CMK (cell line): Measurements from ENCODE around the gene SORCS2.
A peak's percentile ranks its signal among the peaks of the same experiment; 100 is the strongest.

Experiments used
- DNase-seq: peaks from one replicate; pipeline ENCODE4 v3.0.0-alpha.2; 2010; ENCODE audit warnings: low read depth

The SORCS2 gene

DNA sequence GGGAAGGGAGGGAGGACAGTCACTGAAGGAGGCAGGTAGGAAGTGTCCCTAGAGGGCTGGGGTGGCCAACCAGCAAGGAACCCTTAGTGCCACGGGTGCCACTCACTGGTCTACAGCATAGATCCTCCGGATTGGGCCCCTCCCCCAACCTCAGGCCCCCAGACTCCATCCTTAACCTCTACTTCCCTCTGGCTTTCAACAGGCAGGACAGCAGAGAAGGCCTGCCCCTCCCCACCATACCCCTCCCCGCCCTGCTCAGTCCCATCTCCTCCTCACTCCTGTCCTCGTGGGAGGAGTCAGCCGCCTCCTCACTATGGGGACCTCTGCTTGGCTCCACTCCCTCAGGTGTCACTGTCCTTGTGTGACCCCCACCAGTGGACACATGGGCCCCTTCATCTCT lies 320.1 kb downstream of the SORCS2 start:
- no peak for DNase-seq

DNA sequence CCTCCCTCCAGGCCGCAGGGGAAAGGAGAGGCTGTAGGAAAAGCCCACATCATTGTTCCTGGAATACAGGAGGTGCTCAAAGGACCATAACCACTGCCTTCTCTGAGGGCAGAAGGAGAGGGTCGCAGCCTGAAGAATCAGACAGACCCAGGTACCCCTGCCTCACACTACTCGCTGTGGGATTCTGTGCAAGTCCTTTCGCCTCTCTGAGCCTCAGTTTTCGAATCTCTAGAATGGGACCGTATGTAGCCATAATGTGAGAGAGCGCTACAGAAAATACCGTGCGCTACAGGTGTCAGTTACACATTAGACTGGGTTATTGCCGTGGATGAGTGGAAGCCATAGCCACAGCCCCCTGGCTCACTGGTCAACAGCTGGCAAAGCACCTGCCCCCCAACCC lies 320.6 kb downstream of the SORCS2 start:
- no peak for DNase-seq

DNA sequence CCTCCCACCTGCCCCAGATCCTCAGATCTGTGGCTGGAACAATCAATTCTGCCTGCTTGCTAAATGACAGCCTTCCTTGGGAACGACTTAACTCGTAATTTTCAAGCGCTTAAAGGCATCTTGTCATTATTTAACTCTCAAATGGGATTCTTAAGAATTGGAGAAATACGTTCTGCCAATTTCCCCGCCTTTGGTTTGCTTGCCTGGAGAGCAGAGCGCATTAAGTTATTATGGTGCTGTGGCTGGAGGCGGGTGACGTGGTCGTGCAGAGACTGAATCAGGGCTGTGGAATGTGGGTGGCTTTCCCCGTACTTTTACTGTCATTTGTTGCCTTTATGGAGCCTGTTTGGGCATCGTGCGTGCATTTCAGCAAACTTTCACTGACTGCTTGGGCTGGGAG lies 321.3 kb downstream of the SORCS2 start:
- DNase-seq: no peak

DNA sequence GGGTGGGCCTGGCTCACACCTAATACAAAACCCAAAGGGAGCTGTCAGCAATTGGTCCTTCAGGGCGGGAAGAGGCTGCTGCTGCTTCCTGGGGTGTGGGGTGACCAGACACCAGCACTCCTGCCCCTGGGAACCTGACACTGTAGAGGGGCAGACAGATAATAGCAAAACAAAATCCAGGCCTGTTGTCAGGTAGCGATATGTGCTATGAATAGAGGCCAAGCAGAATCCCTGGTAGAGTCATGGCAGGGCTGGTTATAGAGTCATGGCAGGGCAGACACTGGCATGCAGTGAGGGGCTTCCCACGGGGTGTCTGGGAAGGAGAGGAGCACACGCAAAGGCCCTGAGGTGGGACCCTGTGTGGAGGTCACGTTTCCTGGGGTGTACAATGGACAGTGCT lies 321.9 kb downstream of the SORCS2 start:
- no peak for DNase-seq

DNA sequence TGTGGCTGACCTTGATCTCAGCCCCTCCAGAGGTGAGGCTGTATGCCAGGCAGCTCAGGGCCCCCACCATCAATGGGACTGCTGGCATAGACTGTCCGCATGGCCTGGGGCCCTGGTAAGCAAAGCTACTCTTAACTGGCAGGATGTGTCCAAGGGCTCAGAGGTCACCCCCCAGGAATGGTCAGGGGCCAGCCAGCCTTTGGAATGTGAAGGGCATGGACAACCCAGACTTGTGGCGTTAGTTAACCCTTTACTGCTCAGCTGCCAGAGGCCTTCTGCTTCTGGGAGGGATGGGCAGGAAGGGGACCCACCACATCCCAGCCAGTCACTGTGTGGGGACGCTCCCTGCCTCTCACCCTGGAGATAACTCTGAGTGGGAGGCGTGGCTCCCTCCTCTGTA lies 322.5 kb downstream of the SORCS2 start:
- DNase-seq: no peak

DNA sequence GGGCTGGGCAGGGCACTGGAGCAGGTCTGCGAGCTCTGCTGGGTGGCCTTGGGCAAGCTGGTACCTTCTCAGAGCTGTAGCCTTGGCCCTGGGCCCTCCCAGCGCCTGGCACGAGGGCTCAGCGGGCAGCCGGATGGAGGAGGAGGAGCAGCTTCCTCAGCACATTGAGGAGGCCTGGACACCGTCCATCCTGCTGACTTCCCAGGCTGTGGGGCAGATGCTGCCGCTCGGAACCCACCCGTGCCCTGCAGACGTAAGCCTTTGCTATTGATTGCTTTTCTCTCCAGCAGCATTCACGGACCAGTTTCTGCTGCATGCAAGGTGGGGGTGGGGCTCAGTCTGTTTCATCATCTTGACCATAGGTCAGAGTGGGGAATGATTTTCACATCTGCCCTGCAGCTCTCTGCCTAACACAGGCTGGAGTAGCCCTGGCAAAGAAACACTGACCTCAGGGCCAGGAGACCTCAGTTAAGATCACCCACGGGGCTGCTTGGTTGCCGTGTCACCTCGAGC lies 323.1 kb downstream of the SORCS2 start:
- DNase-seq: no peak

DNA sequence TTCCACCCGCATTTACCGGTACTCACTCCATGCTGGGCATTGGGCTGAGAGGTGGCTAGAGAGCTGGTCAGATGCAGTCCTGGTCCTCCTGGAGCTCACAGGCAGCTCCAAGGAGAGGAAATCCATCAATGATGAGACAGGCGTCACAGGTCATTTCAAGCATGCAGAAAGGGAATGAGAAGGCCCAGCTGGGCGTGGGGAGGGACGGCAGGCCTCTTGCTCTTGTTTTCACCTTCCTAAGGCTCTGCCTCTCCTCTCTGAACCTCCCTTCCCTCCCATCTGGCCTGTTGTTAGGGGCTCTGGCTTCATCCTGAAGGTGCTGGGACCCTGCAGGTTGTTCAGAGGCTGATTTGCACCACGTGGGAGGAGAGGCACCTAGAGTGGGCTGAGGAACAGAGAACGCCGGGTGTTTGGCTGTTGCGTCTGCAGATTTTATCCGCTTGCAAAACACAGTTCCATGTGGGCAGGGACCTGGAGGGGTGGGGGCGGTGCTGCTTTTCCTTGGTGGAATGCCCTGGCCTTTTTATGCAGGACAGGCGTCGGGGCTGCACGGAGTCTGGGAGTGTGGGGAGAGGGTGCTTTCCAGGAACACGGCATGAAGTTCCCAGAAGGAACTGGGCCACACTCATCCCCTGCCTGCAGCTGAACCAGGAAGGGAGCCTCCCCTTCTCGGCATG lies 323.9 kb downstream of the SORCS2 start:
- DNase-seq: no peak

DNA sequence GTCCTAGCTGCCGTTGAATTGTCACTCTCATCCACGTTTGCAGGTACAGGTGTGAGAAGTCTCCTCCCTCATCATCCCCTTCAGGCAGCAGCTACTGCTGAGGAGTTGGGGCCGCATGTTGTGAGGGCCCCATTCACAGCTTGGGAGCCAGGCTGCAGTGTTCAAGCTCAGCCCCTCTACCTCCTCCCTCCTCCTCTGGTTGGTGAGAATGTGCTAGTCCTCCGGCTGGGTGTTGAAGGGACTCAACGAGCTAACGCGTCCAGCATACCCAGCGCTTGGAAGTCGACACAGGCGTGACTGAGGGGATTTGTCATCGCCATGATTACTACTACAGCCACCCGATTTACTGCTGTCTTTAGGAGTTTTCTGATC lies 324.4 kb downstream of the SORCS2 start:
- DNase-seq: no peak

DNA sequence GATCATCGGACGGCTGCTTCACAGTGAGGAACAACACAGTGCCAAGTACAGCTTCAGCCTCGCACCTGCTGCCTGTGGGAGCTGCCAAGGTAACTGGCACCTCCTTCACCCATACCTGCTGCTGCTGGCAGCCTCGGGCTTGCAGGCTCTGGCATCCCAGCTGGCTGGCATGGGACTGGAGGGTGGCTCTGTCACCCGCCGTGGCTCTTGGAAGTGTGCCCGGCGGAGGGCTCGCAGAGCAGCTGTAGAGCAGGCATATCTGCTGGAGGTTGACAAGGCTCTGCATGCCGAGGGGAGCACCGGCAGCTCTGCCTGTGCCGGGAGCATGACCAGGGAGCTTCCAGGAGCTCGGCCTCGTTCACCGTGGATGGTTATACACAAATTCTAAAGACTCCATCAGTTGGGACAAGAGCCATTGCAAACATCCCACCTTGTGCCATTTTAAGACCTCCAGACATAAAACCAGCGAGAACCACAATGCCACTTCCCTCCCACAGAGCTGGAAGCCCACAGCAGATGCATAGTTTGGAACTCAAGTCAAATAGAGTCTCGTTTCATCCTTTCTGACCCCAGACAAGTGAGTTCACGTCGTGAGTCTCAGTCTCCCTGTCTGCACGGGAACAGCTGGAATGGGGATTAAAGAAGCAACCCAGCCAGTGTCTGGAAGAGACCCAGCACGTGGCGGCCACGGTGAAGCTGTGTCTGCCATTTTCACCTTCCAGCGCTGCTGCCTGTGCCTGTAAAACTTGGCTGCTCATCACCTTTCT lies 326.7 kb downstream of the SORCS2 start:
- DNase-seq: no peak

DNA sequence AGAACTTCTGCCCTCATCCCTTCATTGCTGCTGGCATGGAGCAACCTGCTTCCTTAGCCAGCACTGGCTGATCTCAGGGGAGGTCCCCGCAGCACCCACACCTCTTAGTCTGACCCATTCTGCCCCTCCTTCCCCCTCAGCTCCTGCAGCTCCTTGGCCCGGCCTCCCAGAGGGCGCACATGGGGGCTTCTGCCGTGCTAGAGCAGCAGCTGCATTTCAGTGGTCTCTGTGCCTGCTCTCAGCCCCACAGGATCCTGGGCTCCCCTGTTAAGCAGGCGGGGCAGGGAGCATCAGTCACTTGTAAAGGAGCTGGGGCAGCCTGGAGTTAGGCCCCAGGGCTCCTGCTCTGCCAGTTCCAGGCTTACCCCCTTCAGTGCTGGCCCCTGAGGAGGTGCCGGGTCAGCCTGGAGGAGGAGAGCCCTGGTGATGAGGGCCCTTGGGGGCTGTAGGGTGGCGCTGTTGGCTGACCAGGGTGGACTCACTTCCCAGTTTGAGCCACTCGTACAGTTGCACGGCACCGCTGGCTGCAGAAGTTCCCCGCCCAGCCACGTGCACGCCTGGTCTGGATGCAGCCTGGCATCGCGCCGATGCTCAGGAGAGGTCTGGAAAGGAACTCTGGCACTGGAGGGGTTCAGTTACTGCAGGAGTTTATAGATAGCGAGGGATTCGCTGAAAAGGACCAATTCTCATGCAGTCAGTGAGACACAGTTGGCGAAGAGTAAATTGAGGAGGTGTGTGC lies 327.5 kb downstream of the SORCS2 start:
- DNase-seq: no peak

DNA sequence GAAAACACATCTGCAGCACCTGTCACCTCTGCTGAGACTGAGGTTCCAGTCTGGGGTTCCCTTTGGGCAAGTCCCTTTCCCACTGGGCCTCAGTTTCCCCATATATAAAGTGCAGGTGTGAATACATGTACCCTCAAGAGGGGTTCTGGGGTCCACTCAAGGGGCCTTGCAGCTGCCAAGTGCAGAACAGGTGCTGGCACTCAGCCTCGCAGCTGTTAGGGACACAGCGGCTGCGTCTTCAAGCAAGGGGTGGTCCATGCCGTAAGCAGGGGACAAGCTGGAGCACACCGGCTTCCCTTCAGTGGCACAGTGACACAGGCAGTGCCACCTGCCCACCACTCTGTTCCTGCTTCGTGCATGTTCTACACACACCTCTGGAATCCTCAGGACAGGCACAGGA lies 329.3 kb downstream of the SORCS2 start:
- no peak for DNase-seq

DNA sequence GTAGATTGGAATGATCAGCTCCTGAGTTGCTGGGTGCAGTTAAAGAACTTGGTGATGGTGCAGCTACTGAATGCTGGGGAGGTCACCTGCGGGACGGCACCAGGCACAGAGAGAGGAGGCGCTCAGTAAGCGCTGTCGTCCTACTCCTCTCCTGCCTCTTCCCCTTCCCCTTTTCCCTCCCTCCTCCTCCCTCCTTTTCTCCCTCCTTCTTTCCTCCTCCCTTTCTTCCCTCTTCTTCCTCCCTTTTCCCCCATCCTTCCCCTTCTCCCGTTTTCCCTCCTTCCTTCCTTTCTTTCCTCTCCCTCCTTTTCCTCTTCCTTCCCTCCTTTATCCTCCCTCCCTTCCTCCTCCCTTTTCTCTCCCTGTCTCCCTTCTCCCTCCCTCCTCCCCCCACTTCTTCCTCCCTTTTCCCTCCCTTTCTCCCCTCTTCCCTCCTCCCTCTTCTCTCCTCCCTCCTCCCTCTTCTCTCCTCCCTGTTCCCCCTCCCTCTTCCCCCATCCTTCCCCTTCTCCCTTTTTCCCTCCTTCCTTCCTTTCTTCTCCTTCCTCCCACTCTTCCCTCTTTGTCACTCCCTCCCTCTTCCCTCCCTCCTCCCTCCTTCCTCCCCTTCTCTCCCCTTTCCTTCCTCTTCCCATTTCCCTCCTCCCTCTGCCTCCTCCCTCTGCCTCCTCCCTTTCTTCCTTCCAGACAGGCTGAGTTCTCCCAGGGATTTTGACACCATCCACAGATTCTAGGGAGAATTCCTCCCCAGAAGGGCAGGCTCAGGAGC lies 330.3 kb downstream of the SORCS2 start:
- DNase-seq: no peak

DNA sequence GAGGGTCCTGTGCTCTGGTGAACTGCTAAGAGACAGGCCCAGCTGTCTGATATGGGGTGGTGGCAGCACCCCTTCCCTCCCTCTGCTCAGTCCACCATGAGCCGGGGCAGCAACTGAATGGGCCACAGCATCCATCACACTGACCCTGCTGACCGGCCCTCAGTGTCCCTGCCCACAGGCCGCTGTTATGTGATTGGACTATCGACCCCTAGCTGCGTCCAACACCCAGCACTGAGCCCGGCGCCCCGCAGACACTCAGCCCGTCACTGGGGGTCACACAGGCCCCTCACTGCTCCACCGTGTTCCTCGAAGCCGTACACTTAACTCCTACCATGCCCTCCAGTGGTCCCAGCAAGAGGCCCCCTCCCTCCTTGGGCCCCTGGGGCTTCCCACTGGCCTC lies 331.2 kb downstream of the SORCS2 start:
- no peak for DNase-seq

DNA sequence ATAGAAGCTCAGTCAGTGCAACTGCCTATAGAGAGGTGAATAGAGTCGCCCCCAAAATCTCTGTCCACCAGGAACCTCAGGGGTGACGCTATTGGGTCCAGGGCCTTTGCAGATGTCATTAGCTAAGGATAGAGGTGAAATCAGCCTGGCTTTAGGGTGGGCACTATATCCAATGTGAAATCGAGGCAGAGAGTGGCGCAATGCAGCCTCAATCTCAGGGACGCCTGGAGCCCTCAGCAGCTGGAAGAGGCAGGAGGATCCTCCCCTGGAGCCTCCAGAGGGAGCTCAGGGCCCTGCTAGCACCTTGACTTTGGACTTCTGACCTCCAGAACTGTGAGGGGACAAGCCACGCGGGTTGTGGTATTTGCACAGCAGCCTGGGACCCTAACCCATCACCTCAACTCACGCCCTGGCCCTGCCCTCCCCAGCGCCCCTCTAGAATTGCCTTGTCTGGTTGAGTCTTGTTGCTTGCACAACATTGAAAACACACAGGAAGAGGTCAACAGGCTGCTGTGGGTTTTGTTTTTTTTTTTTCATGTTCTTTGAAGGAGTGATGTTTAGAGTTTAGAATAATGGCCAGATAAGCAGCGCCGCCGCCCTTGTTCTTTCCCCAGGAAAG lies 331.8 kb downstream of the SORCS2 start:
- no peak for DNase-seq

DNA sequence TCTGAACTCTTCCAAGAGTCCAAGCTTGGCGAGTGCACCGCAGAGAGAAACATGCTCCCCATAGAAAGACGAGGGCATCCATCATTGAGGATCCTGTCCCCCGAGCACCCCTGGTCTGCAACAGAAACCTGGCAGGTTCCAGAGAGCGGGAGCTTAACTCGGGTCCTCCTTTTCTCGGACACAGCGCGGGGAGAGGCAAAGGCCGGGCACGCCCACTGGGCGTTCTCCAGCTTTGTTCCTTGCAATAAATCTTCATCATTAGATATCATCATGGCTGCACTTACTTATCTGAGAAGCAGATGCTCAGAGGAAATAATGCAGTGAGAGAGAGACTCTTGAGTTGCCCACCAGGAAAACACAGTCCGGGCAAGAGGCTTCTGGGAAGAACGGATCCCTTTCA lies 332.5 kb downstream of the SORCS2 start:
- DNase-seq: peak; percentile 59

DNA sequence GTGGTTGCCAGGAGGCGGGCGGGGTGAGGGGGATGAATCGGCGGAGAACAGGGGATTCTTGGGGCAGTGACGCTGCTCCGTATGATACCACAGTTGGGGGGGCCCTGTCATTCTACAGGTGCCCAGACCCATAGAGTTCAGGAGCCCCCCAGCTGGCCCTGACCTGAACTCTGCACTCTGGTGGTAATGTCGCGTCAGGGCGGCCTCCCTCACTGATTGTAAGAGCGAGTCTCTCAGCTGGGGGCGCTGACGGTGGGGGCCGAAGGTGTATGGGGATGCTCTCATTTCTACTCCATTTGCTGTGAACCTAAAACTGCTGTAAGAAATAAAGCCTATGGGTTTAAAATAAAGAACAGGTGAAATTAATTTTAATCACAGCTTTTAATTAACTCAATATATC lies 334.2 kb downstream of the SORCS2 start:
- DNase-seq: no peak

DNA sequence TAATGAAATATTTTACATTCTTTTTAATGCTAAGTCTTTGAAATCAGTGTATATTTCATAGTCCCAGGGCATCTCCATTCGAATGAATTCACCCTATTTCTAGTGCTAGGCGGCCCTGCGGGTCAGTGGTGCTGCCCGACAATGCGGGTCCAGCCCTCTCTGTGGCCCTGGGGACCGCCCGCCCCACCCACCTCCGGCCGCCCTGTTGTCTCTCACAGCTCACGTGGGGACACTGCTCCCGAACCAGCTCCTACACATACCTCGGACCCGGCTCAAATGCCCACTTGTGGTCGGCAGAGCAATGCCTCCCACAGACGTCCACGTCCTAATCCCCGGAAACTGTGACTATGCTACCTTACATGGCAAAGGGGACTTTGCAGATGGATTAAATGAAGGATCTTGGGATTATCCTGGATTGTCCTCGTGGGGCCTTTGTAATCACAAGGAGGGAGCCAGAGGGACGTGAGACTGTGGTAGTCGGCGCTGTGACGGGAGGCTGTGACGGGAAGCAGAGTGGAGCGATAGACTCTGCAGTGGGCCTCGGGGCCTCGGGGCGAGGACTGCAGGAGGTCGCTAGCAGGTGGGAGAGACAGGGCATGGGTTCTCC lies 334.7 kb downstream of the SORCS2 start:
- DNase-seq: no peak

DNA sequence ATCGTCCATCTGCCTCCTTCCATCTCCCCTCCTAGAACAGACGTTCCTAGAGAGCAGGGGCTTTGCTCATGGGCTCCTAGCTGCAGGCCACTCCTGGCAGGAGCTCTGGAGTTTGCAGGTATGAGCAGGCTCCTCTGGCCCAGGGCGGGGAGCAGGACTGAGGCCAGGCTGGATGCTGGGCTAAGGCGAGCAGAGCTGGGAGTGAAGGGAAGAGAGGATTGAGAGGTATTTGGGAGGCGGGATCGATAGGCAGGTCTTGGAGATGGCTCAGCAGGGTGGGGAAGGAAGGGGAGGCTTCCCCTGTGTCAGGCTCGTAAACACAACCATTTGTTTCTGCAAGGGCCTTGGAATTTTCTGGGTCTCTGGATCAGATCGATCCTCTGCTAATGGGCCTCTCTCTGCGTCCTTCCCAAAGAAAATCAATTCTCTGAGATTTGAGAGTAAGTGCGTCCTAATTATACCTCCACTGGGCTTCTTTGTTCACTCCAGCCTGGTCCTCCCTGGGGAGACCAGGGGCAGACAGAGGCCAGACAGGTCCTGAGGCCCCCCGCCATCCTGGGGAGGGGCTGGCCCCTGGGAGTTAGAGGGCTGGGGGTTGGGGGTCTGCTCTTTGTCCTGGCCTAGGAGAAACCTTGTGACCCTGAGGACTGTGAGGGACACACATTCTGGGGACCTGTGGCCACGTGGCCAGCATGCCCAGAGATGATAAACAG lies 337.2 kb downstream of the SORCS2 start:
- DNase-seq: no peak

DNA sequence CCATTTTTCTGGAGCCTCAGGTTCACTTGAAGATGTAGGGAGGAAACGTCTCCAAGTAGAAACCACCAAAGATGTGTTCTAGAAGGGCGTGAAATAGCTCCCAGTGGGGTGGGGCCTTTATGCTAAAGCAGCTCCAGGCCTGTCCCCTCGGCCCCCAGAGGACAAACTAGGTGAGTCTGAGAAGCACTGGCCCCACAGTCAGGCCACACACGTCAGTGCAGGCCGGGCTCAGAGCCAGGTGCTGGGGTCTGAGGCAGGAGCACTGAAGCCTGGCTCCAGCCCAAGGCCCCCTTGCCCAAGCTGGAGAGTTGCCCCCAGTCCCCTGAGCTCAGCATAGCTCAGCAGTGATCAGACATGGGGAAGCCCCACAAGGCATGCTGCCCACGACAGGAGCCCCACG lies 337.7 kb downstream of the SORCS2 start:
- no peak for DNase-seq

DNA sequence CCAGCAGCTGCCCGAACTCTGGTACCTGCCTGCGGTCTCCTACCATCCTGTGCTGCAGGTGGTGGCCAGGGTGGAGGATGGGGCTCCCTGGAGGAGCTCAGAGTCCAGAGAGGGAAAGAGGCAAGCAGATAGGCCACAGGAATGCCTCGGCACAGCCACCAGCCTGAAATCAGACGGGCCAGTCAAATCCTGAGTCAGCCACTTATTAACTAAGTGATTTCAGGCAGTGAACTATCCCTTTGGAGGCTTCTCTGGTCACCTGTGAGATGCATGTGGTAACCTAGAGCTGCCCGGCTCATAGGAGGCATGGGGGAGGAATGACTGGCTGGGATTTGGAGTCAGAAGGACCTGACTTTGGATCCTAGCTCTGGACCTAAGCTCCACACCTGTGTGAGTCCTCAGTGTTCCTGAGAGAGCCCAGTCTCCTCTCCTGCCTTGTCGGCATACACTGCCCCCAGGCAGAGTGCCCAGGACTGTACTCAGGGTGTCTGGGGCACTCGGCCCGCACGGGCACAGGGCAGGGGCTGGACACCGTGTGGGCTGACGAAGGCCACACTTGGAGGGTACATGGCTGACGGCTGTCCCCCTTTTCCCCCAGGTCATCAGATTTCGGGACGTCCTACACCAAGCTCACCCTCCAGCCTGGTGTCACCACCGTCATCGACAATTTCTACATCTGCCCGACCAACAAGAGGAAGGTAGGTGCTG lies 338.7 kb downstream of the SORCS2 start:
- DNase-seq: no peak
